Parathyroid adenoma (tissue), 2 donors: ENCODE measurements around the gene CIAO3.

Experiments used
- H2AFZ ChIP-seq: fragments of 300-600 bp; sonication (generic); one replicate; pipeline ENCODE4 v1.7.0; 2017; ENCODE audit warnings: antibody characterized with exemption, mild to moderate bottlenecking
- H3K27ac ChIP-seq: fragments of 300-600 bp; sonication (generic); one replicate; pipeline ENCODE4 v1.7.0; 2017
- H3K27me3 ChIP-seq: fragments of 300-600 bp; sonication (generic); one replicate; pipeline ENCODE4 v1.7.0; 2017; ENCODE audit warnings: low read length; ENCODE audit not compliant: control insufficient read depth, insufficient read depth
- H3K36me3 ChIP-seq: fragments of 300-600 bp; sonication (generic); one replicate; pipeline ENCODE4 v1.7.0; 2017; ENCODE audit warnings: low read length; ENCODE audit not compliant: control insufficient read depth, insufficient read depth
- H3K4me1 ChIP-seq: fragments of 300-600 bp; sonication (generic); one replicate; pipeline ENCODE4 v1.7.0; 2017; ENCODE audit warnings: control low read depth
- H3K4me2 ChIP-seq: fragments of 300-600 bp; sonication (generic); one replicate; pipeline ENCODE4 v1.7.0; 2017; ENCODE audit warnings: low read length
- H3K4me3 ChIP-seq: fragments of 300-600 bp; sonication (generic); one replicate; pipeline ENCODE4 v1.7.0; 2017; ENCODE audit warnings: low read depth, low read length
- H3K79me2 ChIP-seq: fragments of 300-600 bp; sonication (generic); one replicate; pipeline ENCODE4 v1.7.0; 2017; ENCODE audit warnings: control low read depth
- H3K9ac ChIP-seq: fragments of 300-600 bp; sonication (generic); one replicate; pipeline ENCODE4 v1.7.0; 2017; ENCODE audit warnings: mild to moderate bottlenecking
- H3K9me3 ChIP-seq: fragments of 300-600 bp; sonication (generic); one replicate; pipeline ENCODE4 v1.7.0; 2017; ENCODE audit warnings: low read length; ENCODE audit not compliant: control insufficient read depth
- CTCF ChIP-seq: fragments of 300-600 bp; sonication (generic); IDR thresholded peaks from one replicate; pipeline ENCODE4 v1.7.0; 2017; ENCODE audit warnings: antibody characterized with exemption, mild to moderate bottlenecking
- donor health status: primary hyperparathyroidism.

Gene CIAO3

GRCh38 chr16:734208-734980 is 6.4 kb downstream of the CIAO3 start:
- Histone ChIP-seq H3K79me2 (no peaks in the 10 kb centered on the region), H3K4me2 (no peak overlapping the region), H3K27ac (no peak overlapping the region), H3K4me3 (no peak overlapping the region), H3K9ac (no peak overlapping the region), H3K9me3 (no peaks in the 10 kb centered on the region), H2AFZ (no peak overlapping the region), H3K36me3 (no peaks in the 10 kb centered on the region), H3K27me3 (no peaks in the 10 kb centered on the region), H3K4me1 (no peaks in the 10 kb centered on the region)
- TF ChIP-seq CTCF, result no peak

- Histone ChIP-seq H3K36me3 (no peaks in the 10 kb centered on the region), H2AFZ (no peak overlapping the region), H3K9me3 (no peaks in the 10 kb centered on the region), H3K79me2 (no peaks in the 10 kb centered on the region), H3K27me3 (no peaks in the 10 kb centered on the region), H3K4me1 (no peaks in the 10 kb centered on the region), H3K4me2 (no peak overlapping the region), H3K4me3 (no peak overlapping the region), H3K27ac (no peak overlapping the region), H3K9ac (no peak overlapping the region)
- peak; percentile 15 for TF ChIP-seq CTCF
Observed at GRCh38 chr16:733382-734207, 7.2 kb downstream of the CIAO3 start.

GRCh38 chr16:732936-733335 is 7.9 kb downstream of the CIAO3 start:
- Histone ChIP-seq H3K9ac (no peak overlapping the region), H3K27ac (no peak overlapping the region), H3K36me3 (no peaks in the 10 kb centered on the region), H3K4me2 (no peak overlapping the region), H3K27me3 (no peaks in the 10 kb centered on the region), H3K4me3 (no peak overlapping the region), H3K79me2 (no peaks in the 10 kb centered on the region), H2AFZ (no peak overlapping the region), H3K4me1 (no peaks in the 10 kb centered on the region), H3K9me3 (no peaks in the 10 kb centered on the region)
- TF ChIP-seq CTCF, result no peak

- TF ChIP-seq CTCF, result no peak
- H3K4me1 ChIP-seq, result peaks cover 3% of the 10 kb centered on the region
- no peaks in the 10 kb centered on the region for H3K27me3 ChIP-seq
- no peak overlapping the region for H3K27ac ChIP-seq
- H3K36me3 ChIP-seq, result no peaks in the 10 kb centered on the region
- H3K9me3 ChIP-seq, result no peaks in the 10 kb centered on the region
- no peak overlapping the region for H3K9ac ChIP-seq
- no peaks in the 10 kb centered on the region for H3K79me2 ChIP-seq
- no peak overlapping the region for H2AFZ ChIP-seq
- no peak overlapping the region for H3K4me3 ChIP-seq
- H3K4me2 ChIP-seq, result no peak overlapping the region
Observed at GRCh38 chr16:732332-732731, 8.5 kb downstream of the CIAO3 start.
